HG02588 (cell line): ENCODE data around the gene OVAAL.

Experiments
- ATAC-seq: cut with Tn5 transposase; IDR thresholded peaks from one replicate; pipeline ENCODE4 v1.9.1; 2021; ENCODE audit warnings: mild to moderate bottlenecking, moderate library complexity; ENCODE audit not compliant: unreplicated experiment

The OVAAL gene

DNA sequence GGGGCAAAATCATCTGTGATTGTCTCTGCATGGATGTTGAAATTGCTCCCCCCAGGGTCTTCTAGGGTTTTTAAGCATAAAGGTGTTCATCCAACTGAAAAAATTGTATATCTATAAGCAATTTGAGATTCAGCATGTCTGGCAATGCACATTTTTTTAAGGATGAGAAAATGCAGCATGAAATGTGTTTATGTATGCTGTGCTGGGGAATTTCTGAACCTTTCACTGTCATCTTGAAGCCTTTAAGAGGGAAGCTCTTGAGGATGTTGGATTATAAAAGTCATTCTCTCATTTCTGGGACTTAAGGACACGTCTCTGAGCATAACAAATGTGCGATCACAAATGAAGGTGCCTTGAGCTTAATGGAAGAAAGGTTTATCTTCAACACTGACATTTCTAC, 9.4 kb downstream of the OVAAL start:
- no peak for ATAC-seq

DNA sequence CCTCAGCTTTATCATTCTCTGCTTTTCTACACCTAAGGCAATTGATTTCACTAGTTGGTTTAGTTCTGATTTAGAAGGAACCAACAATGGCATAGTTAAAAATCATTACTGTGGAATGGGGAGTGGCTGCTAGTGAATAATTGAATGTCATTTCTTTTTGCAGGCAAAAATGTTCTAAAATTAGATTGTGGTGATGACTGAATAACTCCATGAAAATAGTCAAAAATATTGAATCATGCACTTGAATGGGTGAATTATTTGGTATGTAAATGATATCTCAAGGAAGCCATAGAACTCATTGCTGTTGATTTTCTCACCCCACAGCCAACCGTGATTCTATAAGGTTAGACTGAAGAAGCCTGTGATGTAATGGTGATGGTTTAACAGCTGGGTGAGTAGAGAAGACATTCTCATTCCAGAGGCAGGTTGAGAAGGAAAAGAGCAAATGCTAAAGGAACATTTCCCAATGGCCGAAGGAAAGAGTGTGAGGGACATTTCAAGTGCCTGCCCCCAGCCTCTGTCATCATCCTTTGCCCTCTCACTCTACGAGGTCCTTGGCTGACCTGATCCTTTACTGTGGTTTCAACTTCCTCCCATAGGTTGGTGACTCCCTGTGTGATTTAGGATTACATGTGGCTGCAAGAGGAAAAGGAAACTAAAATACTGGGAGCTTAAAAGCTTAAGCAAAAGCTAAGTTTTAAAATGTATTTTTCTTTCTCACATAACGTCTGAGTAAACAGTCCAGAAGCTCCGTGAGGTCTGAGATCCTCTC, 12.5 kb downstream of the OVAAL start:
- no peak for ATAC-seq

DNA sequence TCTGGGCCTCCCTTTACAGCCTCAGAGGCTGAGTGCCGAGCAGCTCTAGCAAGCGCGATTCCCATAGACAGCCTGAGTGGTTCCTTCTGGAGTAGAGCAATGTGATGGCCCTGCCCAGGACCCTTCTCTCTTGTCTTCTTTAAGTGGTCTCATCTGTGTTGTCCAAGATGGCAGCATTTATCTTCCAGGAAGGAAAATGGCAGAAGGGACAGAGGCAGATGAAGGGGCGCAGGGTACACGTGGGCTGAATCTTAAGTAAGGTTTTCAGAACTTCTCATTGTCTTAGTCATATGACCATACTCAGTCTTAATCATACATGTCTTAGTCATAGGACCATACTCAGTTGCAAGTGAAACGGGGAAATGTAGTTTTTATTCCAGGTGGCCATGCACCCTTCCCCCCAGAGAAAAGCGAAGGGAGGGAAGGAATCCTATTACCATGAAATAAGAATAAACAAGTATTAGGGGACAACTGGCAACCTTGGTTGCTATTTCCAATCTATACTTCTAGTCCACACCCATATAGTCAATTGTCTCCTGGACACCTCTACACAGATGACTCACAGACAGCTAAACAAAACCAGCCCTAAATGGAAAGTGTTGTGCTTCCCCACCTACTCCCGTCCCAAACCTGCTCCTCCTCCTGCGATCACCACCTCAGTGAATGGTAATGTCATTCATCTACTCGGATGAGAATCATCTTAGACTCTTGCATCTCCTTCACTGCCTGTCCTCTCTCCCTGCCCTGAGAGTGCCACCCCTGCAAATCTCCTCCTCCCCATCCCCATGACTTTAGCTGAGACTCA, 13.3 kb downstream of the OVAAL start:
- ATAC-seq, result no peak

DNA sequence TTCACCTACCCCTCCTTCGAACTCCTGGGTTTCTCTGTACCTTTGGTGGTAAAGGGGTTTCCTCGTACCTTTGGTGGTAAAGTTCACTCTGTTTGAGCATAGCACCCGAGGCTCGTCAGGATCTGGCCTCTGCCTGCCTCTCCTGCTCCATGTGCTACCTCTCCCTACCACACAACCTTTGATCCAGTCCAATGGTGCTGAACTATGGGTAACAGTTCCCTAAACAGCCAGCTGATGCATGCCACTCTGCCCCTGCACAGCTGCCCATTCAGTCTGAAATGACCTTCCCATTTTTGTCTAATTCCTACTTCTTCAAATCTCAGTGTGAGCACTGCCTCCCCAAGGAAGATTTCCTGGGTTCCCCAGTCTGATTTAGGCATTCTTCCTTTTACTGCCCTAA, 14.0 kb downstream of the OVAAL start:
- ATAC-seq, result no peak

DNA sequence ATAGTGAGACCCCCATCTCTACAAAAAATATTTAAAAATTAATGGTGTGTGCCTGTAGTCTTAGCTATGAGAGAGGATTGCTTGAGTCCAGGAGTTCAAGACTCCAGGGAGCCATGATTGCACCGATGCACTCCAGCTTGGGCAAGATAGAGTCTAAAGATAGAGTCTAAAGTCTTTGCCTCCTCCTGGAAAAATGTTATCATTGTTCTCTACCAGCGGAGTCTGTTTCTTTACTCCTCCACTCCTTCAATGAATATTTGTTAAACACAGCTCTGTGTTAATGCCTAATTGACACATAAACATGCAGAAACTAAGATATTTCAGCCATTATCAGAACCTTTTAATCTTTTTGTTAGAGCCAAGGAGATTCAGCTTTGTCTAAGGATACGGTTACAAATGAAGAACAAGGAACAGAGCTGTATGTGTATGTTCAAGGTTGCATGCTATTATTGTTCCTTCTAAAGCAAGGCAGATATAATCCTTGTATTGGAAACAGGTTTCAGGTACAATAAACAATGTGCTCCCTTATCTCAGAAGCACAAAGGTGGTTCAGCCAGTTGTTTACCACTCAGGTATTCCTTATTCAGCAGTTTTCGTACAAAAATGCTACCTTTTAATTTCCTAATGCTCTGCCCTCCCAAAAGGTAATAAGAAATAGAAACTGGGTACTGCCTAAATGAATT, 15.4 kb downstream of the OVAAL start:
- ATAC-seq, result no peak

DNA sequence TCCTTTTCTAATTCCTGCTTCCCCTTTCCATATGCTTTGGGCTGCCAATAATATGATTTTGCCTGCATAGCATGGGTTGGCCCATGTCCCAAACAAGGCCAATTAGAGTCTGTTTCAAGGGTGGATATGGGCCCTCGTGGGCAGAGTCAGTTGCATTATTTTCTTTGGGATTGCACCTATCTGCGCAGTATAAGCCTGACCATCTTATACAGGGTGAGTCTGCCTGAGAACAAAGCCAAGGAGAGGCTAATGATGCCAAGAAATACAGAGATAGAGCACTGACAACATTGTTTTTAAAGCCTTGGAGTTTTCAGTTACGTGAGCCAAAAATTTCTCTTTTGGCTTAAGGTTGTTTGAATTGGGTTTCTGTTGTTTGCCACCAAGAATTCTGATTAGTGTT, 18.6 kb downstream of the OVAAL start:
- ATAC-seq, result no peak

DNA sequence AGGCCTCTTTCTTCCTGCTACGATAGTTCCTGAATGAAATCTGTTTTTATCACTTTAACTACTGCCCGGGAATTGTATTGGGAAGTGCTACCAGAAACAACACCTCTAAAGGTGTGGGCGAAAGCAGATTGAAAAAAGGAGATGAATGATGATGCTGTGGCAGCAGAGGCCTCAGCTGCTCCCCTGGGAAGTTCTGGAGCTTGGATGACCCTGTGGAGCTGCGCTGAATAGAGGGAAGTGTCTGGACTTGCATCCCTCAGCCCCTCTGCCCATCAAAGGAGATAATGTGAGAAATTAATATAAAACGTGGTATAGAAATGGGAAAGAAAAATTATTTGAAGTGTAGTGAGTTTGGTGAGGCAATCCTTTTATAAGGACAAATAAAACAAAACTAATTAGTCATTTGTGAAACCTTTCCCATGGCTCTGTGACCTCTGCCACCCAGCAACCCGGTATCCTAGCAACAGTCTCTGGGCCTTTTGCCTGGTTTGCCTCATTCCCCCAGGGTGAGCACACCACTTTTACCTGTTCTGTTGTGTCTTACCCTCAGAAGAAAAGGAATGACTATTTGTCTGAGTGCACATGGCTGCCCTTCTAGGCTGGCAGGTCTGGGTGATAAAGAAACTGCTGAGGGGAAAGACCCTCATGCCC, 21.3 kb downstream of the OVAAL start:
- no peak for ATAC-seq

DNA sequence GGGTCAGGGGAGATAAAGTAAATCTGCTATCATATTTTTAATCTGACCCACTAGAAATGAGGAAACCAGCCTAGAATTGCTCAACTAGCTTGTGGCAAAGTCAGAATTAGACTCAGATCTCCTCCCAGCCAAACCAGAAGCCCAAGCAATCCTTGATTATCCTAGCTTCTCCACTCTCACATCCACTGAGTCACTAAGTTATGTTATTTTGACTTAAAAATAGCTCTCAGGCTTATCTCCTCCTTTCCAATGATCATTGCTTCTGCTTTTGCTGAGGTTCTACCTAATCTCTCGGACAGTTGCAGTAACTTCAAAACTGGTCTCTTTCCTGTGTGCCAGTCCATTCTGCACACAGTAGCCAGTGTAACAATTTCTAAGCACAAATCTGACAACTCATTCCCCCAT, 22.9 kb downstream of the OVAAL start:
- no peak for ATAC-seq

DNA sequence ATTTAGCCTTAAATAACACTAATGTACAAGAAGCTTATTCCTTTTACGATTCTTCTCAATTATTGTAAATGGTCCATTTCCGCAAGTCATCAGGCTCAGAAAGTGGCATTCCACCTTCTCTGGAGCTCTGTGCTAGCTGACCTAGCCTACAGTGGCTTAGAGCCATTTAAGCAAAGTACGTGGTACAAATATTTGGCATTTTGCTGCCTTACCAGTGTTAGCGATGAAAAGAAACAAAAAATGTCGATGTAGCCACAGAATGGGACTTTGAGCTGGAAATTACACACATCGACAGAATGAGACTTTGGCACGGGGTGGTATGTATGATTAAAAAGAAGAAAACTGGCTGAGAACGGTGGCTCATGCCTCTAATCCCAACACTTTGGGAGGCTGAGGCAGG, 26.1 kb downstream of the OVAAL start:
- ATAC-seq, result no peak

DNA sequence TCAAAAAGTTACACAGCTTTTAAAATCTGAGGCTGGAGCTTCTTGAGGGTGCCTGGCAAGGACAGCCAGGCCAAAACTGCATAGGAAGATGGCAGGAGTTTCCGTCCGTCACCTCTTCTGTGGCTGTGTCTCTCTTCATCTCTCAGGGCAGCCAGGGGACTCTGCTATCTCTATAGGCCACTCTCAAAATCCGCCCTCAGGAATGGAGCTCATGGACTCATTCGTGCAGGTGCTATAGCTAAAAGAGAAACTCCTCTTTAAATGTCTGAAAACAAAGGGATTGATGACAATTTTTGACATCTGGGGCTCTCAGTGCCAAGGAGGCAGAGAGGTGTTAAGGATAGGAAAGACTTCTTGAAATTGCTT, 27.2 kb downstream of the OVAAL start:
- no peak for ATAC-seq

DNA sequence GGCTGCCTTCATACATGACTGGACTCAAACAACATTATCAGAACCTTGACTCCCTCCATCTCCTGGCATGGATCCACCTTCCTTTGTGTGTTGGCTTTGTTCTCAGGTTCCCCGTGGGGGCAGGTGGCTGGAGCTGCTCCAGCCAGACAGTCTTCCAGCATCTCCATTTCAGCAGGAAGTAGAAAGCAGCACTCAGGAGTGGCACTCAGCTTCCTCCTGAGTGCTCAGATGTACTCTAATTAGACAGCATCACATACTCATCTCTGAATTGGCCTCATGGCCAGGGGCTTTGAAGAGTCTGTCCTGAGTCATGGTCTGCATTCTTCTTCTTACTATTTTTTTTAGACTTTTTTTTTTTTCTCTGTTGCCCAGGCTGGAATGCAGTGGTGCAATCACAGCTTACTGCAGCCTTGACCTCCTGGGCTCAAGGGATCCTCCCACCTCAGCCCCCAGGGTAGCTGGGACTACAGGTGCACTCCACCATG, 27.9 kb downstream of the OVAAL start:
- no peak for ATAC-seq

DNA sequence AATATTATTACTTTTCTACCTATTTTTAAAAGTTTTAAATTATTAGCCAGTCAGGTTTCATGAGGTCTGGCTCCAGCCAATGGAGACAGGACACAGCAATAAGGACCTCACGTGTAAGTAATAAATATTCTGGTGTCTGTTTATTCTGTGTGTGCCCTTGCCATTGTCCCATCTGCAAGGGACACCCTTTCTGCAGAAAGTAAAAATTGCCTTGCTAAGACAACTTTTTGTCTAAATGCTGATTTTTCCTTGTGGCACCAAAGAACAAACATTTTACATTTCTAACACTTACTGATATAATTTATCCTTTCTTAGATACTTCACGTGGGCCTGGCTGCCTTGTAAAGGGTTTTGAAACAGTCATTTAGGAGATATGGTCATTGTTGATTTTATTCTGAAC, 29.4 kb downstream of the OVAAL start:
- no peak for ATAC-seq

DNA sequence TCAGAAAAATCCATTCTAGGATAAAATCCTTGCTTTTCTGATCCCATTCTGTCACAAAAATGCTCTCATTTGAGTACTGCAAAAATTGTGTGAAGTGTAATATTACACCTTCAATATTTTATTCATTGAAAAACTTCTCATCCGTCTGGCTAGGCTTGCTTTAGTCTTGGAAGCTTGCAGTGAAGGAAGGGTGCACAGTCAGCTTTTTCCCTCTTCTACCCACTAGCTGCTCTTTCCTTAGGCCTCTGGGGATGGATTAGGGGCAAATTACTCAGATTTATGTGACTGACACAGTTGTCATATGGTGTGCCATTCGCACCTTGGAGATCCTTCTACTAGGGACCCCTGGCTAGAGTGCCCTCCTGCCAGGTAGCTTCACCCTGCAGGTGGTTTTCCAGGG, 32.1 kb downstream of the OVAAL start:
- no peak for ATAC-seq

DNA sequence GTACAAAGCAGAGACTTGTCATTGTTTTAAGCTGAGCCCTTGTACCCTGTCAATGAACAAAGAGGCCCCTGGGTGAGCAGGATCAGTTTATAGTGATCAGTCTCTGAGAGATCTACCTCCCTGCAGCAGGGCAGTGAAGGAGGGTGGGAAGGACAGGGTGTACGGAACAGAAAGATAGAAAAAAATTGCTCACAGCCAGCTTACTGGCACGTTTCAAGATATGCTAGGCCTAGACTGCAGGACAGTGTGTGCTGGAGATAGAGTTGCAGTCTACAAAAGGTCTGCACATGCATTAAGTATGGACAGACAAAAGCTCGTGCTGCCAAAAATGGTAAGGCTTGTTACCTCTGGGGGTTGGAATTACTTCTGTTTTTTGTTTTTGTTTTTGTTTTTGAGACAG, 34.6 kb downstream of the OVAAL start:
- ATAC-seq, result no peak

DNA sequence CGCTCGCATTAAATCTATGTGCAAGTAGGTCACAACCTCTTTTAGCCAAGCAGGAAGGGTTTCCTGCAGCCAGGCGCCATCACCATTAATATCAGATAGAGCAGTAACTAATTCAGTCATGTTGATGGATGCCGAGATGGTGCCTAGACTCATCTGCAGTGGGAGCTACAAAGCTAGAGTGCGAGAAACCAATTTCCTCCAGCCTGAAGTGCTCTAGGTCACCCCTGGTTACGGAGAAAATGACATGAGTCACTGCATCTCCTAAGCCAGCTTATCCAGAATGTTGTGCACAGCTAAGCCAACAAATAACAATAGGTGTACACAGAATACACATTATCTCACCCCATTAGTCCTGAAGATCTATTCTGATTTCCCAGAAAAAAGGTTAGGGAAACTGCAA, 36.0 kb downstream of the OVAAL start:
- ATAC-seq, result no peak

DNA sequence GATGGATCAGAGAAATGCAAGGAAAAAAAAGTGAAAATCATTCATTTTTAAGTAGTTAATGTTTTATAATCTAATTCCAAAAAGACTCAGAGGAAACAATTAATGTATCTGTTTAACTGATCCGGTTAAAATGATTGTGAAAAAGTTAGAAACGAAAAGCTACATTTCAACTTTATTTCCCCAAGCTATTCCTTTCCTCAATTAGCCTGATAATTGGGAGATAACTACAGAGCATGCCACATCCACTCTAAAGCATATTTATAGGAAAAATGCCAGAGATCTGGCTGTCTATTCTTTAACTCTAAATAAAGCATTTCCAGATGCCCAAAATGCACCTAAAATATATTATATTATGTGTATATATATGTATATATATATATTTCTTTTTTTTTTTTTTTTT, 37.2 kb downstream of the OVAAL start:
- no peak for ATAC-seq

DNA sequence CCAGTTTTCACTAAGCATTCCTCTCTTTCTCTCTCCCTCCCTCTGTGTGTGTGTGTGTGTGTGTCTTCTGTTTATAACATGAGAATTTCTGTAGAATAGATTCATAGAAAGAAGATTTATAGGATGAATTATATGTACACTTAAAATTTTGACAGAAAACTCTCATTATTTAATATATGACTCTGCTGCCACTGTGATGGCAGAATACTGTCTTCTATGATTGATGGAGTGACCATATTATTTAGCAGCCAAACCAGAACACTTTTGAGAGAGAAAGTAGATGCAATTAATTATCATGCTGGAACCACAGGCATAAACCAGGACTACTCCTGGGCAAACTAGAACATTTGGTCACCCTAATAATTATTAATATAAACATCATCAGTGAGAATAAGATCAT, 38.8 kb downstream of the OVAAL start:
- no peak for ATAC-seq

DNA sequence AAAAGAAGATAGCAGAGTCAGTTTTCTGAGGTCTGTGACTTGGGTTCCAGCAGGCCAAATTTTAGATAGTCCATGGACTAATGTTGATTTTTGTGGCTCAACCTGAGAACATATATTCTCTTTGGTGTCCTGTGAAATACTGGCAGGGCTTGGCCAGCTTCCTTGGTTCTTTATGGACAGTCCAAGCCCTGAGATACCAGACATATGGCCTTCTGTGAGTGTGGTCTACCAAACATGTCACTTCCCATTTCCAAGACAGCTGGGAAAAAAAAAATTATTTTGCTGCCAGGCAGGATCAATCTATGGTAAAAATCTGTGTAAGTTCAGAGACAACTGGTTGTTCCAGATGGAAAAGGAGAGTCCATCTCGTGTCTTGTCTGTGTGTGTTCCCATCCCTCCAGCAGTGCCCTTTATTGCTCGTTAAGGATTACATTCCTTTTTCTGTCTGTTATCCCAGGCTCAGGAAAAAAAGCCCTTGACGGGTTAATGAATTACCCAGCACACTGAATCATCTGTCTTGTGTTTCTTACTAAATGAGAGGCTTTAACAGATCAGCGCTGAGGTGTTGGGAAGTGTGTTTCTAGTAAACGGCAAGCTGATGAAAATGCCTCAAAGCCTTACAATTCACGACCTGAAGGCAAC, 39.7 kb downstream of the OVAAL start:
- ATAC-seq, result no peak

DNA sequence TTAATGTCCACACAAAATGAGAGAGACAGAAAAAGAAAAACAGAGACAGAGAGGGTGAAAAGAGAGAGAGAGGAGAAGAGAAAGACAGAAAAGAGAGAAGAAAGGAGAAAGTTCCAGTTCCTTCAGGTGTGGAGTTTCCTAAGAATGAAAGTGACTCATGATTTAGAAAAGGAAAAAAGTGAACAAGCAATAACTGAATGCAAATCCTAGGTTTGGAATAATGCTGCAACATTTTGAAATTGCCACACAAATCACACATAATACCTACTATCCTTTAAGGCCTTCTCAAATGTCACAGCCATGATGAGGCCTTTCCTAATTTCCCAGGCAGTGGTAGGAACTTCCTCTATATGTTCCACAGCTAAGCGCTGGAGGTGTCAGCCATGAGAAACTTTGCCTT, 41.6 kb downstream of the OVAAL start:
- no peak for ATAC-seq

DNA sequence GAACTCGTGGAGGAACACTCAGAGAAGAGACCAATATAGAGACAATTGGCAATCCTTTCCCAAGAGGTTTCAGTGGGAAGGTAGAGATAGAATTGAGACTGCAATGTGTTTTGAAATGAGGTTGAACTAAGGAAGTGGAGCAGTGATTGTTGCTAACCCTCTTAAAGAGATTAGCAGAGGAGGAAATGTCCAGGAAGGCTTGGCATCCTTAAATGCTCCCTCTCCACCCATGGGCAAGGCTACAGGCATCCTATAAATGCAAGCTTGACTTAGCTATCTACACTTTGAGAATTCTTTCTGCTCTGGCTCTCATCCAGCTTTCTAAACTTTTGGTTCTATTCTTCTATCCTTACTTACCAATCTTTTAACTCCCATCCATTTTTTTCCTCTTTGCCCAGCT, 42.7 kb downstream of the OVAAL start:
- ATAC-seq, result no peak
